NCI-H446 treated with DMSO at 0.1 percent for 48 hours (cell line): ENCODE results near the gene TRIM8.

Experiments used
- DNase-seq: peaks from one replicate; lab custom pipeline; 2025; lab: John Stamatoyannopoulos, UW

The TRIM8 gene

DNA sequence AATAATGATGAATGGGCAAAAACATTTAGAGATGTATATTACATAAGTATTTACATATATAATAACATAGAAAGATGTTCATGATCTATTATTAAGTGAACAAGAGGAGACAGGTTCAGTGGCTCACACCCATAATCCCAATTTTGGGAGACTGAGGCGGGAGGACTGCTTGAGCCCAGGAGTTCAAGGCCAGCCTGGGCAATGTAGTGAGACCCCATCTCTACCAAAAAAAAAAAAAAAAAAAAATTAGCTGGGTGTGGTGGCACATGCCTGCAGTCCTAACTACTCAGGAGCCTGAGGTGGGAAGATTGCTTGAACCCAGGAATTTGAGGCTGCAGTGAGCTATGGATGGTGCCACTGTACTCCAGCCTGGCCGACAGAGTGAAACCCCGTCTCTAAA lies 57.5 kb downstream of the TRIM8 start:
- DNase-seq = no peak

DNA sequence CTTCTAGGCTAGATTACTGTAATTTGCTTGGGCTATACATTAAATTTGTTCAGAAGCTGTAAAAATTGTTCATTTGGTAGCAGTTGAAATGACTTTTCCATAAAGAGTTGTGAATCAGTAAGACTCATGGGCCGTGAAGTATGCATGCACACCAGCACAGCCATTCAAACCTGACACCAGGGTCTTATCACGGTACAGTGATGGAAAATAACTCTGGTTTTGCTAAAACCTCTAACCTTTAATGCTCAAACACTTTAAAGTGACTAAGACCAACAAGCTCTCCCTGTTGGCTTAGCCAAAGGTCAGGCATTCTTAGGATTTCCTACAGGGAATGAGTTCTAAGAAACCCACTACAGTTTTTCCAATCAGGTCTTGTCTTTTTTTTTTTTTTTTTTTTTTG lies 58.5 kb downstream of the TRIM8 start:
- no peak for DNase-seq

DNA sequence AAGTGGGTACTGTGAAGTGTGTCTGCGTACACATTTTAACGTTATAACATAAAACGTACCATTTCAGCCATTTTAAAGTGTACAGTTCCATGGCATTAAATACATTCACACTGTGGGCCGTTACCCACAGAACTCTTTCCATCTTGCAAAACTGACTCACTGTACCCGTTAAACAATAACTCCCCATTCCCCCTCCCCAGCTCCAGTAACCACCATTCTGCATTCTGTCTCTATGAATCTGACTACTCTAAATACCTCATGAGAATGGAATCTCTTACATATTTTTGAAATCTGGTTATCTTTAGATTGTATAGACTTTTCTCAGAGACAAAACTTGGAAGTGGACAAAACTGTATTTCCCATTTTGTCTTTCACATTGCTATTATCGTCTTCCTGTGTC lies 60.6 kb downstream of the TRIM8 start:
- DNase-seq = no peak

- DNase-seq = no peak
These were observed 61.3 kb downstream of the TRIM8 start for GRCh38 chr10:102705531-102705930.
